ENCODE data around the gene SLC31A1. TPM values are rescaled to one million over a fixed set of nuclear protein-coding genes. Genes with fewer than 3 reads are reported as not detected.

The SLC31A1 gene
- polyA plus RNA-seq, 1 donor (not counting 4 experiments of a cell fraction or from before 2014, with no cell fraction given): 20.3 TPM

DNA sequence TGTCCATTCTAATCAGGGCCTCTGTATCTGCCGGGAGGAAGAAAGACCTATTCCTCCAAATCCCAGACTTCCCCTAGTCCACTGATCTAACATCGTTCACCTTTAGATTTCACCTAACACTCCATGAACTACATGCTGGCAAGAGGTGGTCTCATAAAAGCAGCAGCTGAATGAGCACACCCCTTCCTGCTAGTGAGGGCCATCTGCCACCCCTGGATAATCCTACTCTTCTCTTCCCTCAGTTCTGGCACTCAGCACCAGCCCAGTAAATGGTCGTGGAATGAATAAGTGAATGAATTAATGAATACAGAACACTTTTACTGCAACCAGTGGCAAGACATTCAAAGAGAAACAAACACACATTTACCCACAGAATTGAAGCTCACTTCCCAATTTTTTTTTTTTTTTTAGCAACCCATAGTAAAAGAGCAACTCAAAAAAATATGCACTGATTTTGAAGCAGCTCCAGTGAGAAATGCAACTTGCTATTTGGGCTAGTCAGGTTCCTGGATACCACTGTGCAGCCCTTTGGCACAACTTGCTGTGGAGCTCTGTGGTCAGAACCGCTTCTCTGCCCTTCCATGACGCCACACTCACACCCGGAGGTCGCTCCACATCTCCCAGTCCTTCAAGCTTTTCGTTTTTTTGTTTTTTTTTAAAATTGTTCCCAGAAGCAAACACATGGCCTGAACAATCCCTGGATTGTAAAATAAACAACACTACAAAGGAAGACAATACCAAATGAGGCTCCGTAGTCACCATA, 75.6 kb downstream of the SLC31A1 start:
- no peak overlapping the region for H3K27ac ChIP-seq (ENCODE audit: control insufficient read depth, insufficient read depth, low read length)
- no peaks in the 10 kb centered on the region for H3K4me1 ChIP-seq (ENCODE audit: control insufficient read depth, extremely low read depth, insufficient read depth, low read length)
- H3K9me1 ChIP-seq (ENCODE audit: control insufficient read depth, extremely low read depth, insufficient read depth, low read length): no peaks in the 10 kb centered on the region
- peaks cover 4 to 7% of the 10 kb centered on the region in 2 experiments for H3K36me3 ChIP-seq (ENCODE audit: control insufficient read depth in 2 of 2, extremely low read depth in 1 of 2, insufficient read depth in 2 of 2, low read length in 2 of 2)
- no peaks in the 10 kb centered on the region for H3K27me3 ChIP-seq (ENCODE audit: control insufficient read depth, extremely low read depth, insufficient read depth, low read length)
- dilution Hi-C loops (cut with MboI; ENCODE audit: extremely low pct_ligation_motif_present, low sequenced_read_pairs): no loop called here
- no peak overlapping the region for H2AFZ ChIP-seq (ENCODE audit: control insufficient read depth, low read length)
- no peaks in the 10 kb centered on the region for H3K9me3 ChIP-seq (ENCODE audit: control insufficient read depth, low read depth, low read length)
- DNase-seq (ENCODE audit: low read depth, low spot score) (no peak), FAIRE-seq (no peak)
- H4K20me1 ChIP-seq (ENCODE audit: control insufficient read depth, extremely low read depth, insufficient read depth, low read length): no peaks in the 10 kb centered on the region
- no peak overlapping the region for H3K9ac ChIP-seq (ENCODE audit: control insufficient read depth, extremely low read depth, insufficient read depth, low read length)
- no peaks in the 10 kb centered on the region for H3K79me2 ChIP-seq (ENCODE audit: control insufficient read depth, insufficient read depth, low read length)
- TF ChIP-seq EZH2 (IDR thresholded peaks at IDR 0.05; ENCODE audit: low read length): no peak
- H3K4me2 ChIP-seq (ENCODE audit: control insufficient read depth, extremely low read depth, insufficient read depth, low read depth, low read length): no peak overlapping the region
- H3K4me3 ChIP-seq (ENCODE audit: control insufficient read depth in 2 of 3, extremely low read depth in 1 of 3, insufficient read depth in 2 of 3, low read depth in 1 of 3, low read length in 3 of 3): no peak overlapping the region

DNA sequence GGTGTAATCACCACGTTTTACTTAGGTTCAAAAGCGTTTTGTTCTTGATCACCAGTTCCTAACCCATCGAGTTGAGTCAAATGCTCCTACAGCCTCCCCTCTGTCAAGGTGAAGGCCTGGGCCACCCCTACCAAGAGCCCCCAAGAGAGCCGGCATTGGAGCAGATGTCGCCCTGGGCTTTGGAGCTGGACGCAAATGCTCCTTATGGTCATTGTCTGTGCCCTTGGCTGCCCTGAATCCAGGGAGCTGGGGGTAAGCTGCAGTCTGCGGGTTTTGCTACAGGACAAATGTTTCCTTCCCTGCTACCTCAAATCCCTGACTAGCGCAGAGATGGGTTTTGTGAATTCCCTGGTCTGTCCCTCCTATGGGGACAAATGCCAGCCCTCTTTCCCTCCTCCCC, 77.0 kb downstream of the SLC31A1 start:
- Histone ChIP-seq H3K79me2 (ENCODE audit: control insufficient read depth, insufficient read depth, low read length) (no peaks in the 10 kb centered on the region), H3K4me2 (ENCODE audit: control insufficient read depth, extremely low read depth, insufficient read depth, low read depth, low read length) (no peak overlapping the region), H3K9me1 (ENCODE audit: control insufficient read depth, extremely low read depth, insufficient read depth, low read length) (no peaks in the 10 kb centered on the region), H3K36me3 (ENCODE audit: control insufficient read depth in 2 of 2, extremely low read depth in 1 of 2, insufficient read depth in 2 of 2, low read length in 2 of 2) (peaks cover 2% of the 10 kb centered on the region in 2 experiments), H3K4me3 (ENCODE audit: control insufficient read depth in 2 of 3, extremely low read depth in 1 of 3, insufficient read depth in 2 of 3, low read depth in 1 of 3, low read length in 3 of 3) (no peak overlapping the region), H3K4me1 (ENCODE audit: control insufficient read depth, extremely low read depth, insufficient read depth, low read length) (no peaks in the 10 kb centered on the region), H3K27ac (ENCODE audit: control insufficient read depth, insufficient read depth, low read length) (no peak overlapping the region), H4K20me1 (ENCODE audit: control insufficient read depth, extremely low read depth, insufficient read depth, low read length) (no peaks in the 10 kb centered on the region), H2AFZ (ENCODE audit: control insufficient read depth, low read length) (no peak overlapping the region), H3K9ac (ENCODE audit: control insufficient read depth, extremely low read depth, insufficient read depth, low read length) (no peak overlapping the region), H3K27me3 (ENCODE audit: control insufficient read depth, extremely low read depth, insufficient read depth, low read length) (peaks cover 5% of the 10 kb centered on the region), H3K9me3 (ENCODE audit: control insufficient read depth, low read depth, low read length) (no peaks in the 10 kb centered on the region)
- no peak for FAIRE-seq
- TF ChIP-seq, protein P1, sequence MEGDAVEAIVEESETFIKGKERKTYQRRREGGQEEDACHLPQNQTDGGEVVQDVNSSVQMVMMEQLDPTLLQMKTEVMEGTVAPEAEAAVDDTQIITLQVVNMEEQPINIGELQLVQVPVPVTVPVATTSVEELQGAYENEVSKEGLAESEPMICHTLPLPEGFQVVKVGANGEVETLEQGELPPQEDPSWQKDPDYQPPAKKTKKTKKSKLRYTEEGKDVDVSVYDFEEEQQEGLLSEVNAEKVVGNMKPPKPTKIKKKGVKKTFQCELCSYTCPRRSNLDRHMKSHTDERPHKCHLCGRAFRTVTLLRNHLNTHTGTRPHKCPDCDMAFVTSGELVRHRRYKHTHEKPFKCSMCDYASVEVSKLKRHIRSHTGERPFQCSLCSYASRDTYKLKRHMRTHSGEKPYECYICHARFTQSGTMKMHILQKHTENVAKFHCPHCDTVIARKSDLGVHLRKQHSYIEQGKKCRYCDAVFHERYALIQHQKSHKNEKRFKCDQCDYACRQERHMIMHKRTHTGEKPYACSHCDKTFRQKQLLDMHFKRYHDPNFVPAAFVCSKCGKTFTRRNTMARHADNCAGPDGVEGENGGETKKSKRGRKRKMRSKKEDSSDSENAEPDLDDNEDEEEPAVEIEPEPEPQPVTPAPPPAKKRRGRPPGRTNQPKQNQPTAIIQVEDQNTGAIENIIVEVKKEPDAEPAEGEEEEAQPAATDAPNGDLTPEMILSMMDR (optimal IDR thresholded peaks at IDR 0.05 in 1 of 3, IDR thresholded peaks at IDR 0.05 in 1 of 3, conservative IDR thresholded peaks at IDR 0.05 in 1 of 3; ENCODE audit: extremely low read depth in 1 of 3, insufficient read depth in 2 of 3, low read length in 3 of 3): no peak
- TF ChIP-seq EZH2 (IDR thresholded peaks at IDR 0.05; ENCODE audit: low read length): no peak
- dilution Hi-C loops (cut with MboI; ENCODE audit: extremely low pct_ligation_motif_present, low sequenced_read_pairs): no loop called here
- no peak for DNase-seq (ENCODE audit: low read depth, low spot score)

Measured in keratinocyte (primary cell).